ENCODE results near the gene CD276.

DNA sequence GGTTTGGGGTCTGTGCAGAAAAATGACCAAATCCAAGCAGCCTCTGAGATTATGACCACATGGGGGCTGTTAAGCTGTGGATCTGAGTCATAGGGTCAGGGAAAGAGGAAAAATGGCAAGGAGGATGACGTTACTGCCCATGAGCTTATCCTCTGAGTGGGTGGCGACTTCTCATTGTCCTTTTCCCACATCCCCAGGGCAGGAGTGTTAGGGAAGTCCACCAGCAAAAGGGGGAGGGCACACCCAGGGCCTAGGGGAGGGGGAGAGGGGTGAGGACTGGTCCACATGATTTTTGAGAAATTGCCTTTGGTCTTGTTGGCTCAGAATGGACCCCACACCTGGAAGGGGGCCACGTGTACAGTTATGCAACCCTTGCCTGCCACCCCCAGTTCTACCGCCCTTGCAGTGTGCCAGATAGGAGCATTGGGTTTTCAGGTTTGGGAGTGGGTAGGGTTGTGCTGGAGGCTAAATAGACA, 2.6 kb downstream of the CD276 start:
- TF ChIP-seq, protein P1, sequence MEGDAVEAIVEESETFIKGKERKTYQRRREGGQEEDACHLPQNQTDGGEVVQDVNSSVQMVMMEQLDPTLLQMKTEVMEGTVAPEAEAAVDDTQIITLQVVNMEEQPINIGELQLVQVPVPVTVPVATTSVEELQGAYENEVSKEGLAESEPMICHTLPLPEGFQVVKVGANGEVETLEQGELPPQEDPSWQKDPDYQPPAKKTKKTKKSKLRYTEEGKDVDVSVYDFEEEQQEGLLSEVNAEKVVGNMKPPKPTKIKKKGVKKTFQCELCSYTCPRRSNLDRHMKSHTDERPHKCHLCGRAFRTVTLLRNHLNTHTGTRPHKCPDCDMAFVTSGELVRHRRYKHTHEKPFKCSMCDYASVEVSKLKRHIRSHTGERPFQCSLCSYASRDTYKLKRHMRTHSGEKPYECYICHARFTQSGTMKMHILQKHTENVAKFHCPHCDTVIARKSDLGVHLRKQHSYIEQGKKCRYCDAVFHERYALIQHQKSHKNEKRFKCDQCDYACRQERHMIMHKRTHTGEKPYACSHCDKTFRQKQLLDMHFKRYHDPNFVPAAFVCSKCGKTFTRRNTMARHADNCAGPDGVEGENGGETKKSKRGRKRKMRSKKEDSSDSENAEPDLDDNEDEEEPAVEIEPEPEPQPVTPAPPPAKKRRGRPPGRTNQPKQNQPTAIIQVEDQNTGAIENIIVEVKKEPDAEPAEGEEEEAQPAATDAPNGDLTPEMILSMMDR (IDR thresholded peaks at IDR 0.05) = no peak
- no peak for TF ChIP-seq POLR2A (IDR thresholded peaks at IDR 0.05)
